ENCODE data around the gene CENPP.

- no peak for TF ChIP-seq CTCF (IDR thresholded peaks at IDR 0.05)
- no peak for TF ChIP-seq POLR2A (IDR thresholded peaks at IDR 0.05)
Measured at GRCh38 chr9:92446536-92446935, 120.8 kb downstream of the CENPP start.

Data from body of pancreas (tissue), 4 donors.